ENCODE data around the gene NUCKS1.

NUCKS1 gene

GRCh38 chr1:205772607-205773032, 22.6 kb upstream of the NUCKS1 start:
- no peak for DNase-seq (ENCODE audit: low read depth in 1 of 2, low spot score in 1 of 2)

- no peak for DNase-seq (ENCODE audit: low read depth in 1 of 2, low spot score in 1 of 2)
These were observed 20.6 kb upstream of the NUCKS1 start for GRCh38 chr1:205770618-205771017.

GRCh38 chr1:205769641-205770365, 19.8 kb upstream of the NUCKS1 start:
- DNase-seq (ENCODE audit: low read depth in 1 of 2, low spot score in 1 of 2): no peak

GRCh38 chr1:205767248-205767647, 17.3 kb upstream of the NUCKS1 start:
- no peak for DNase-seq (ENCODE audit: low read depth in 1 of 2, low spot score in 1 of 2)

- no peak for DNase-seq (ENCODE audit: low read depth in 1 of 2, low spot score in 1 of 2)
These were observed 16.6 kb upstream of the NUCKS1 start for GRCh38 chr1:205766570-205766969.

- no peak for DNase-seq (ENCODE audit: low read depth in 1 of 2, low spot score in 1 of 2)
These were observed 16.1 kb upstream of the NUCKS1 start for GRCh38 chr1:205766038-205766437.

GRCh38 chr1:205764578-205764977, 14.6 kb upstream of the NUCKS1 start:
- no peak for DNase-seq (ENCODE audit: low read depth in 1 of 2, low spot score in 1 of 2)

- DNase-seq (ENCODE audit: low read depth in 1 of 2, low spot score in 1 of 2): no peak
These were observed 14.0 kb upstream of the NUCKS1 start for GRCh38 chr1:205763980-205764379.

GRCh38 chr1:205760606-205761005, 10.6 kb upstream of the NUCKS1 start:
- no peak for DNase-seq (ENCODE audit: low read depth in 1 of 2, low spot score in 1 of 2)

GRCh38 chr1:205756552-205756951, 6.6 kb upstream of the NUCKS1 start:
- DNase-seq (ENCODE audit: low read depth in 1 of 2, low spot score in 1 of 2): no peak

- no peak for DNase-seq (ENCODE audit: low read depth in 1 of 2, low spot score in 1 of 2)
These were observed 4.9 kb upstream of the NUCKS1 start for GRCh38 chr1:205754857-205755256.

GRCh38 chr1:205751036-205751651, 1.2 kb upstream of the NUCKS1 start:
- no peak for DNase-seq (ENCODE audit: low read depth in 1 of 2, low spot score in 1 of 2)

GRCh38 chr1:205749234-205750137, 496 bp downstream of the NUCKS1 start:
- DNase-seq (ENCODE audit: low read depth in 1 of 2, low spot score in 1 of 2): peak; percentile 91 to 93

- DNase-seq (ENCODE audit: low read depth in 1 of 2, low spot score in 1 of 2): peak in 1 of 2 donors; percentile 4
These were observed 1.4 kb downstream of the NUCKS1 start for GRCh38 chr1:205748403-205749233.

GRCh38 chr1:205746757-205747412, 3.1 kb downstream of the NUCKS1 start:
- DNase-seq (ENCODE audit: low read depth in 1 of 2, low spot score in 1 of 2): no peak

GRCh38 chr1:205744403-205744802, 5.6 kb downstream of the NUCKS1 start:
- no peak for DNase-seq (ENCODE audit: low read depth in 1 of 2, low spot score in 1 of 2)

GRCh38 chr1:205743977-205744376, 6.0 kb downstream of the NUCKS1 start:
- no peak for DNase-seq (ENCODE audit: low read depth in 1 of 2, low spot score in 1 of 2)

- DNase-seq (ENCODE audit: low read depth in 1 of 2, low spot score in 1 of 2): no peak
These were observed 8.3 kb downstream of the NUCKS1 start for GRCh38 chr1:205741681-205742080.

GRCh38 chr1:205739348-205740160, 10.4 kb downstream of the NUCKS1 start:
- no peak for DNase-seq (ENCODE audit: low read depth in 1 of 2, low spot score in 1 of 2)

- no peak for DNase-seq (ENCODE audit: low read depth in 1 of 2, low spot score in 1 of 2)
These were observed 14.8 kb downstream of the NUCKS1 start for GRCh38 chr1:205735218-205735617.

All from stimulated activated CD4-positive, alpha-beta T cell treated with anti-CD3 and anti-CD28 coated beads, Interleukin-15, amount 100 ng/mL, for 1 hour (primary cell).